Neural cell (in vitro differentiated cells): Measurements from ENCODE around the gene CEP162. TPM values are rescaled to one million over a fixed set of nuclear protein-coding genes. Genes with fewer than 3 reads are reported as not detected.

ENCODE experiments used
- H2AFZ ChIP-seq: fragments of 200-600, 300-800 bp; sonication (generic), shearing (Covaris generic); 2 replicates; pipeline ENCODE4 v1.6.0; 2014; ENCODE audit warnings: low read depth, mild to moderate bottlenecking, antibody characterized with exemption, low read length, moderate library complexity
- H3F3A ChIP-seq: fragments of 200-600 bp; shearing (Covaris generic); 2 replicates; pipeline ENCODE4 v1.6.1; 2016; ENCODE audit warnings: mild to moderate bottlenecking, moderate library complexity, mixed read lengths, antibody characterized with exemption, low read length; ENCODE audit not compliant: insufficient read depth, poor library complexity, severe bottlenecking
- H3K27ac ChIP-seq: fragments of 200-600, 300-800 bp; sonication (generic), shearing (Covaris generic); 2 replicates; pipeline ENCODE4 v1.5.1; 2014; ENCODE audit warnings: mild to moderate bottlenecking, low read length, moderate library complexity
- H3K27me3 ChIP-seq: fragments of 300-800, 200-600 bp; sonication (generic), shearing (Covaris generic); 2 replicates; pipeline ENCODE4 v1.6.0; 2014; ENCODE audit warnings: mild to moderate bottlenecking, low read depth, low read length, moderate library complexity; ENCODE audit not compliant: insufficient read depth
- H3K36me3 ChIP-seq: fragments of 300-800, 200-600 bp; sonication (generic), shearing (Covaris generic); 2 replicates; pipeline ENCODE4 v1.5.1; 2014; ENCODE audit warnings: mild to moderate bottlenecking, antibody characterized with exemption, low read length, moderate library complexity; ENCODE audit not compliant: insufficient read depth
- H3K4me2 ChIP-seq: fragments of 300-800, 200-600 bp; sonication (generic), shearing (Covaris generic); 2 replicates; pipeline ENCODE4 v1.6.0; 2014; ENCODE audit warnings: mild to moderate bottlenecking, low read length
- H3K4me3 ChIP-seq: fragments of 300-800, 200-600 bp; sonication (generic), shearing (Covaris generic); 2 replicates; pipeline ENCODE4 v1.5.1; 2014; ENCODE audit warnings: mild to moderate bottlenecking, low read length, moderate library complexity
- H3K79me2 ChIP-seq: fragments of 200-600 bp; shearing (Covaris generic); replicated peaks from 2 replicates; pipeline ENCODE4 v1.6.0; 2014; ENCODE audit warnings: mild to moderate bottlenecking, low read length, moderate library complexity; ENCODE audit not compliant: insufficient read depth
- H3K9ac ChIP-seq: fragments of 300-800, 200-600 bp; sonication (generic), shearing (Covaris generic); 2 replicates; pipeline ENCODE4 v1.6.1; 2016; ENCODE audit warnings: mild to moderate bottlenecking, low read length, mixed read lengths
- H3K9me2 ChIP-seq: fragments of 200-600 bp; shearing (Covaris generic); 2 replicates; pipeline ENCODE4 v1.6.1; 2016; ENCODE audit warnings: mild to moderate bottlenecking, low read length, mixed read lengths; ENCODE audit not compliant: insufficient read depth
- H3K9me3 ChIP-seq: fragments of 200-600, 300-800 bp; sonication (generic), shearing (Covaris generic); 2 replicates; pipeline ENCODE4 v1.6.1; 2016; ENCODE audit warnings: mild to moderate bottlenecking, mixed run types, low read length, moderate library complexity, mixed read lengths
- H4K20me1 ChIP-seq: fragments of 200-600 bp; shearing (Covaris generic); 2 replicates; pipeline ENCODE4 v1.6.1; 2016; ENCODE audit warnings: mild to moderate bottlenecking, mixed run types; ENCODE audit not compliant: insufficient read depth
- EP300 ChIP-seq: fragments of 450-650 bp; conservative IDR thresholded peaks from 2 replicates; pipeline ENCODE4 v1.6.1; 2014; ENCODE audit warnings: antibody characterized with exemption, mild to moderate bottlenecking, moderate library complexity; ENCODE audit not compliant: poor library complexity, severe bottlenecking
- EZH2 ChIP-seq: fragments of 200-600, 300-800 bp; shearing (Covaris generic), sonication (generic); IDR thresholded peaks from 2 replicates; pipeline ENCODE4 v1.6.1; 2014; ENCODE audit warnings: antibody characterized with exemption, low read length, borderline replicate concordance, mild to moderate bottlenecking; ENCODE audit not compliant: insufficient read depth, poor library complexity, severe bottlenecking
- MXI1 ChIP-seq: fragments of 450-650 bp; conservative IDR thresholded peaks from 2 replicates; pipeline ENCODE4 v1.6.1; 2014; ENCODE audit warnings: antibody characterized with exemption, mild to moderate bottlenecking; ENCODE audit not compliant: poor library complexity, severe bottlenecking
- POLR2AphosphoS5 ChIP-seq: IDR thresholded peaks from 2 replicates; pipeline ENCODE4 v1.6.1; 2012
- RAD21 ChIP-seq: fragments of 450-650 bp; conservative IDR thresholded peaks from 2 replicates; pipeline ENCODE4 v1.6.1; 2014; ENCODE audit warnings: antibody characterized with exemption, mild to moderate bottlenecking, moderate library complexity
- REST ChIP-seq: IDR thresholded peaks from 2 replicates; pipeline ENCODE4 v1.6.1; 2012; ENCODE audit warnings: borderline replicate concordance
- SMC3 ChIP-seq: fragments of 450-650 bp; conservative IDR thresholded peaks from 2 replicates; pipeline ENCODE4 v1.6.1; 2014; ENCODE audit warnings: antibody characterized with exemption, mild to moderate bottlenecking, moderate library complexity; ENCODE audit not compliant: poor library complexity
- TAF1 ChIP-seq: IDR thresholded peaks from 2 replicates; pipeline ENCODE4 v1.6.1; 2012; ENCODE audit warnings: low read depth
- polyA plus RNA-seq: library from polyadenylated mRNA; depleted of rRNA; stranded (reverse); fragments of >200 nt; gene quantifications from 2 replicates; pipeline ENCODE4 v1.2.3, GENCODE V29; 2014
- TF ChIP-seq, protein P1 (sequence below): fragments of 450-650 bp; IDR thresholded peaks from 2 replicates; pipeline ENCODE4 v1.5.1; 2014; ENCODE audit warnings: antibody characterized with exemption, mild to moderate bottlenecking, moderate library complexity; ENCODE audit not compliant: poor library complexity, severe bottlenecking

Gene CEP162
- polyA plus RNA-seq, 1 donor from 2014 or later: 19.3 TPM

GRCh38 chr6:84269947-84270733, 42.7 kb upstream of the CEP162 start (continued):
- TF ChIP-seq EP300: no peak
- TF ChIP-seq POLR2AphosphoS5: no peak

DNA sequence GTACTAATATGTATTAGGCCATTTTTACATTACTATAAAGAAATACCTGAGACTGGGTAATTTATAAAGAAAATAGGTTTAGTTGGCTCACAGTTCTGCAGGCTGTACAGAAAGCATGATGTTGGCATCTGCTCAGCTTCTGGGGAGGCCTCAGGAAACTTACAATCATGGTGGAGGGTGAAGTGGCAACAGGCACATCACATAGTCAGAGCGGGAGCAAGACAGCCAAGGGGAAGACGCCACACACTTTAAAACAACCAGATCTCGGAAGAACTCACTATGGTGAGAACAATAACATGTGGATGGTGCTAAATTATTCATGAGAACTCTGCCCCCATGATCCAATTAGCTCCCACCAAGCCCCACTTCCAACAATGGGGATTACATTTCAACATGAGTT, 41.3 kb upstream of the CEP162 start:
- H2AFZ ChIP-seq: no peak overlapping the region
- no peak overlapping the region for H3K27ac ChIP-seq
- no peak overlapping the region for H3K9ac ChIP-seq
- no peaks in the 10 kb centered on the region for H3K36me3 ChIP-seq
- H3K27me3 ChIP-seq: no peaks in the 10 kb centered on the region
- TF ChIP-seq RAD21 (no peak), POLR2AphosphoS5 (no peak), TAF1 (no peak), SMC3 (no peak), REST (no peak), MXI1 (no peak), EZH2 (no peak), EP300 (no peak)
- TF ChIP-seq, protein P1, sequence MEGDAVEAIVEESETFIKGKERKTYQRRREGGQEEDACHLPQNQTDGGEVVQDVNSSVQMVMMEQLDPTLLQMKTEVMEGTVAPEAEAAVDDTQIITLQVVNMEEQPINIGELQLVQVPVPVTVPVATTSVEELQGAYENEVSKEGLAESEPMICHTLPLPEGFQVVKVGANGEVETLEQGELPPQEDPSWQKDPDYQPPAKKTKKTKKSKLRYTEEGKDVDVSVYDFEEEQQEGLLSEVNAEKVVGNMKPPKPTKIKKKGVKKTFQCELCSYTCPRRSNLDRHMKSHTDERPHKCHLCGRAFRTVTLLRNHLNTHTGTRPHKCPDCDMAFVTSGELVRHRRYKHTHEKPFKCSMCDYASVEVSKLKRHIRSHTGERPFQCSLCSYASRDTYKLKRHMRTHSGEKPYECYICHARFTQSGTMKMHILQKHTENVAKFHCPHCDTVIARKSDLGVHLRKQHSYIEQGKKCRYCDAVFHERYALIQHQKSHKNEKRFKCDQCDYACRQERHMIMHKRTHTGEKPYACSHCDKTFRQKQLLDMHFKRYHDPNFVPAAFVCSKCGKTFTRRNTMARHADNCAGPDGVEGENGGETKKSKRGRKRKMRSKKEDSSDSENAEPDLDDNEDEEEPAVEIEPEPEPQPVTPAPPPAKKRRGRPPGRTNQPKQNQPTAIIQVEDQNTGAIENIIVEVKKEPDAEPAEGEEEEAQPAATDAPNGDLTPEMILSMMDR: no peak
- H3F3A ChIP-seq: no peaks in the 10 kb centered on the region
- no peaks in the 10 kb centered on the region for H3K9me2 ChIP-seq
- no peaks in the 10 kb centered on the region for H3K9me3 ChIP-seq
- H3K4me2 ChIP-seq: no peak overlapping the region
- H3K4me3 ChIP-seq: no peak overlapping the region
- H4K20me1 ChIP-seq: no peaks in the 10 kb centered on the region
- no peaks in the 10 kb centered on the region for H3K79me2 ChIP-seq

- Histone ChIP-seq H3K9me3 (no peaks in the 10 kb centered on the region), H3K27ac (no peak overlapping the region), H3K4me3 (no peak overlapping the region), H3K9me2 (no peaks in the 10 kb centered on the region), H2AFZ (no peak overlapping the region), H3K9ac (no peak overlapping the region), H3F3A (no peaks in the 10 kb centered on the region), H4K20me1 (no peaks in the 10 kb centered on the region), H3K79me2 (no peaks in the 10 kb centered on the region), H3K27me3 (no peaks in the 10 kb centered on the region), H3K4me2 (no peak overlapping the region), H3K36me3 (no peaks in the 10 kb centered on the region)
- no peak for TF ChIP-seq EZH2
- TF ChIP-seq, protein P1: no peak
- no peak for TF ChIP-seq POLR2AphosphoS5
- TF ChIP-seq SMC3: no peak
- no peak for TF ChIP-seq REST
- no peak for TF ChIP-seq MXI1
- no peak for TF ChIP-seq TAF1
- TF ChIP-seq EP300: no peak
Measured at GRCh38 chr6:84263557-84263956, 36.1 kb upstream of the CEP162 start.
